NCI-H1694 (cell line): ENCODE measurements around the gene AFG1L.
A peak's percentile ranks its signal among the peaks of the same experiment; 100 is the strongest.
"Not testable (repeated sequence)": the region's sequence is repeated elsewhere in the genome, so short reads cannot be mapped to it uniquely, and the experiment has no call there.

ENCODE experiments used
- DNase-seq: peaks from one replicate; lab custom pipeline; 2025; lab: John Stamatoyannopoulos, UW

The AFG1L gene

DNA sequence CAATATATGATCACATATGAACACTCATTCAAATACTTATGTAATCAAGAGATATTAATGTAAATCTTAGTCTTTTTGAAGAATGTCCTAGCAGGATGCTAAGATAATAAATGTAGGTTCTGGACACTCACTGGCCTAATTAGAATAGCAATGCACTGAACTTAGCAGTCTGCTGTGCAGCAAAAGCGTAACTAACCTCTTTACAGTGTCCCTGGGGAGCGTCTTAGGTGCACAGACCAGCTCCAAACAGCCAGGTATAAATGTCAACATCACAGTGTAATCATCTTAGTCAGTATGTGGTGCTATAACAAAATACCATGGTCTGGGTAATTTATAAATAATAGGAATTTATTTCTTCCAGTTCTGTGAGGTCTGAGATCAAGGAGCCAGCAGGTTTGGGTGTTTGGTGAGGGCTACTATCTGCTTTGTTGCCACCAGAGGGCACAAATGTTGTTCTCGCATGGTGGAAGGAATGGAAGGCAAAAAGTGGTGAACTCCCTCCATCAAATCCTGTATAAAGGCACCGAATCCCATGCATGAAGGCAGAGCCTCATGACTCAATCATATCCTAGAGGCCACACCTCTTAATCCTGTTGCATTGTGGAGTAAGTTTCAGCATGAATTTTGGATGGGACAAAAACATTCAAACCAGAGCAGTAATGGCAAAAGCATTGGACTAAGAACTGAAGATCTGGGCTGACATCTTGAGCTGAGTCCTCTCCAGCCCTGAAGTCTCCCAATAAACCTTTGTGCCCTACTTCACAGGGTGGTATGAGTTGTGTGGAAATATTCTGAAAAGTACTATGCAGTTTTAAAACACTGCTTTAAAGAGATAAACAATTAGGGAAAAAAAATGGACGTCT, 224.1 kb downstream of the AFG1L start:
- peak; percentile 1 for DNase-seq

- DNase-seq = no peak
Measured at GRCh38 chr6:108521616-108522107, 226.8 kb downstream of the AFG1L start.

- DNase-seq = no peak
Measured at GRCh38 chr6:108523697-108524096, 228.8 kb downstream of the AFG1L start.

GRCh38 chr6:108524528-108525248, 229.8 kb downstream of the AFG1L start:
- DNase-seq = no peak

- DNase-seq = peak; percentile 8
Measured at GRCh38 chr6:108526739-108527174, 231.9 kb downstream of the AFG1L start.

DNA sequence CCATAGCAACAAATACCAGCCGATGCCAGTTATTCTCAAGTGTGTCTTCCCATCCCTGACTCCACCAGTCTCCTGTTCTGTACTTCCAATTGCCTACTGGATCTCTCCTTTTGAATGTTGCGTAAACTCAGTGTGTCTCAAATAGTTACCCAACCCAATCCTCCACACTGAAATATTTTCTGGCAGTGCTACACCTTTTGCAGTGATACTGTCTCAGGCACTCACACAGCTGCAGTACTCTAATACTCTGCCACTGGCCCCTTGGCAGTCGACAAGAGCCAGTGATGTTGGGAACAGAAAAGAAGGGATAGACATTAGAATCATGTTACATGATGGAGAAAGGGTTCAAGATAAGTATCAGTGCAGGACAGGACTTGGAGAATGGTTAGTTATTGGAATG, 234.0 kb downstream of the AFG1L start:
- DNase-seq = no peak

DNA sequence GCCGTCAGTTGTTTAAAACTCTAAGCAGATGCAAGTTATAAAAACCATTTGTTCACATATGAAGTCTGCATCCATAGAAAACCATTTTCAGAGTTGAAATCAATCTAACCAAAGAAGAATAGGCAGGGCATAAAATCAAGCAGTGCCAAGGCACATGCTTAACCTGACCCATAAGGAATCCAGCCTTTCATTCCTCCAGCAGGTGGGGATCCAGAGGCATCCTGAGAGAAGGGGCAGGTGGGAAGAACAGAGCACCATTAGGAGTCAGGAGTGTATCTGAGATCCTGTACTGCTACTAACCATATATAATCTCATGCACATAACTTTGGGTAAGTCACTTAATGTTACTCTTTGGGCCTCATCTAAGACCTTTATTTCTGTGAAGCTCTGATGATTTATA, 236.5 kb downstream of the AFG1L start:
- DNase-seq = no peak

DNA sequence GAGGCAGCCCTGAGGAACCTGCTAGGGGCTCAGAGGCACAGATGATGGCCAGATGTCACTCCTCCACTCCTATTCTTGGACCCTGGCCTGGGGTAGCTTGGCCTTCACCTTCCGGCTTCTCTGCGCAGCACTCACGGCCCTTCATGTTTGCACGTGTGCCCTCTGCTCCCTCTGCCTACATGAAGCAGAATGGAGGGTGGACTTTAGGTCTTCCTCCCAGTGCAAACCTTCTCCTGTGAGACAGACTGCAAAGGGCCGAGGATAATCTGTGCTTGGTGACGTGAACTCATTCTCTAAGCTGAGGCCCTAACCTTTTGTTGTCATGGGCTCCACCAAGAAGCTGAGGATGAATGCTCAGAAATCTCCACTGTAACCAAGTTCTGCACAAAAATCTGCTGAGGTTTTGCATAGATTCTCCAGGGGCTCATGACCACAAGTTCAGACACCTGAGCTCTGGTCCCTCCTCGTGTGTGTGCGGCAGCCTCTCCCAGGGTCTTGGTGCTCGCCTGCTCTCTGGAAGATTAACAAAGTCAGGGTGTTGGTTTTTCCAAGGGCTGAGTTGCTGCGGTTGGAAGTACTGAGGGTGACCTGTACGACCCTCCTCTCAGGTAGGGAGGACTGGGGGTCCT, 240.4 kb downstream of the AFG1L start:
- DNase-seq = no peak

GRCh38 chr6:108535920-108536535, 241.2 kb downstream of the AFG1L start:
- not testable (repeated sequence) for DNase-seq

DNA sequence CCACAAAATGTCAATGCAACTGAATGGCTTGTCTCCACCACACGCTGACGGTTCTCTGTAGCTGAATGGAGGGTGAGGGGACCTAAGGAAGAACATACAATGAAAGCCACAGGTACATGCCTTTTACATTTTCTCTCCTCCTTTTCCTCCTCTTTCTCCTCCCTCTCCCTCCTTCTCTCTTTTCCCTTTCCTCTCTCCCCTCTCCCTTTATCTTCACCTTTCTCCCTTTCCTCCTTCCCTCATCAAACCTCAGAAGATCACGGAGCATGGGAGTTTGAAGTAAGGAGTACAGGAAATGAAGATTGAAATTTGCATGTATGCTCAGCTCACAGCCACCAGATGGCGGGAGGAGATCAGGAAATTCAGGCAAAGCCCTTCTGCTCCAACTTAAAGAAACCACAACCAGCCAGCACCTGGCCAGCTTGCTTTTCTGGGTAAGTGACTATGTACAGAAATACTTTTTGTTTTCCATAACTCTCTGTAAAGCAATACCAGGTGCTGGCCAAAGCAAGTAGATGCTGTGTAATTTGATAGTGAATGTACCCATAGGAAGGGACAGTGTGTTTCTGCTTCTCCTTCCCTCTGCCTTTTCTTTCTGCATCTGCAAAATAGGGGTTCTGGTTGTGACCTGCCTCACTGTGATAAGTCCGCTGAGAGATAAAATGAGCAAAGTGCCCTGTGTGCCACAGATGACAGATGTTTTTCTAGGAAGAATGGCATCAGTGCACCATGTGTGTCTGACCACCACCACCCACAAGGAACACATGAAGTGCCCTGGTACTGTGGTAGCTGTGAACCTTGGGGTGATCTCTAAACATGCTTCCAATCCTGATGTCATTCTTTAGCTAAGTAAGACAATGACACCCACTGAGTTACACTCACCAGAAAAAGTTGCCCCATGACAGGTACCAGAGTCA, 247.2 kb downstream of the AFG1L start:
- peak; percentile 62 for DNase-seq

GRCh38 chr6:108543175-108543940, 248.5 kb downstream of the AFG1L start:
- no peak for DNase-seq

DNA sequence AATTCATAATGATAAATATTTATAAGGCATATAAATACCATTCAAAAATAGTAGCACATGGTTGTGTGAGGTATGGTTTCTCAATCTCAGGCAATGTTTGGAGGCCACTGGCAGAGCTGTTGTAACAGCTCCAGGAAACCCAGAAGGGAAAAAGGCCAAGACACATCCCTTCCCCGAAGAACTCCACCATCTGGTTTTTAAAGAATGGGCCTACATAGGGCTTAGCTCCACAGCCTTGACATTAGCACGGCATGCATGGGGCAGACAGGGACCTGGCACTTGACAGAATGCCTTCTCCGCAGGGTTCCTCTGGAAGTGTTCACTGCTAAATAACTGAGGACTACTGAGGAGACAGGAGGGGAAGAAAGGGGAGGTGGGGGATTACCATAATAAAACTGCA, 249.8 kb downstream of the AFG1L start:
- no peak for DNase-seq

- no peak for DNase-seq
Measured at GRCh38 chr6:108546079-108547049, 251.5 kb downstream of the AFG1L start.

DNA sequence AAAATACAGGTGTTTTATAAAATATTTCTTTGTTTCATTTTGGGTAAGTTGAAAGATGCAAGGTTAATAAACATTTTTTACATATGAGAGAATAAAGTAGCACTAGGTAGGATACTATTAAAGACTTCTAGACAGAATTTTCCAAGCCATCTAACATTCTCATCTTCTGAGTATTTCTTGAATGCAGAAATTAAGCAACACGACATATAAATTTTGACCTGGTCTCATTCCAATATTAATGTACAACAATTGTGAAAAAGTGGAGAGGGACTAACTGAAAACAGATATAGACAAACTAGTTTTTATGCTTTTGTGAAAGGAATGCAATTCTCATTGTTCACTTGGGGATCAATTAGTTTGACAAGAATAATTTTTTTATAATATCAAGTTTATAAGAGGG, 254.4 kb downstream of the AFG1L start:
- no peak for DNase-seq

DNA sequence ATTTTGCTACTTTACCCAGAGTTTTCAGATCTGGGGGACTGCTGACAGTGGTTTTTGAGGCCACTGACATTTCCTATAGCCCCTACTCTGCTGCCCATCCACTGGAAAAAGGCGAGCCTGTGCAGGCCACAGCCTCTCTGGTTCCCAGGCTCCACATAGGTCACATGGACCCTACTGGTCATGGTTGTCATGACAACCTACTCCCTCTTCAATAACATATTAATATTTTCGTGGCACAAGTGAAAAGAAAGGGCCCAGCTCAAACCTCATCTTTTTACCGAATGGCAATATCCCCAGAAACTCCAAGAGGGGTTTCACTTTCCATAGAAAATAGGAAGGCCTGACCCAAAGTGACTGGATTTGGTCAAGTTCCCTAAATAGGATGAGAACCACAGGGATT, 254.9 kb downstream of the AFG1L start:
- DNase-seq = no peak

DNA sequence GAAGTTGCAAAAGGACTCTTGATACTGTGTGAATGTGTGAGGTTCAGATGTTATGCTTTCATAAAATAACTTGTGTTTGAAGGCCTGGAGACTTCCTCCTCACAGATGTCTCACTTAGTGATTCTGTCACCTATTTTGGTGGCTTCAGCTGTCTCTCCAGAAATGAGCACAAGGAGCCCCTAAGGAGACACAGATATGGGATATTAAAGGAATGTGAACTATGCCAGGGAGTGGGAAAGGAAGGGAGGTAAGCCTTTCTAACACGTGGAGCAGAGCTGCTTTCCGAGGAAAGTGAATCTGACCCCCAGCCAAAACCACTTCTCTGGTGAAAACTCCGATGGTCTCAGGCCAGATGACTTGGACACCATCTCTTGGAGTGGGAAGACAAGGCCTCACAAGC, 255.4 kb downstream of the AFG1L start:
- DNase-seq = no peak

DNA sequence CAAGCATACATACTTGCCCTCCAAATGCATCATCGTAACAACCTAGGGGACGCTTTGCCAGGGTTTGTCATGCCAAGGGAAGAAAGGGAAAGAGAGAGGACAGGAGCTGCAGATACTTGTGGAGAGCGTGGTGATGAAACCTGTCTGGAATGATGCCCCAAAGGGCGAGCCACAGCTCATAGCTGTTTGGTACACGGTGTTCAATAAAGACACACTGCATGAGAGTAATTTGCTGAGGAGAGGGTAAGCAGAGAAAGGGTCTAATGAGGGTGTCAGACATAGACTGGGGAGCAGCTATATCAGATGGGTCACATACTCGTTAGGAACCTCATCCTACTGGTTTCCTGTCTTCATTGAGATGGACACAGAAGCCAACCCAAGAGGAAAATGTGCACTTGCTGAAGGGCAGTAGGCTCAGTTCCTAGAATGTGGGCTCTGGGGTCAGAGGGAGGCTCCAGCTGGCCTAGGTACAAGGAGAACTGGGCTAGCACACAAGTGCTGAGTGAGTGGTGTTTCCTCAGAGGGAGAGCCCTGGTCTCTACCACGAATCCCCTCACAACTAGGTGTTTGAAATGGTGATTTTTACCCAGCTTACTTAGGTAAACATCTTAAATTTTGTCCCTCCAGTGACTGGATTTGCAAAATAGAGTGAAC, 260.7 kb downstream of the AFG1L start:
- DNase-seq = no peak

DNA sequence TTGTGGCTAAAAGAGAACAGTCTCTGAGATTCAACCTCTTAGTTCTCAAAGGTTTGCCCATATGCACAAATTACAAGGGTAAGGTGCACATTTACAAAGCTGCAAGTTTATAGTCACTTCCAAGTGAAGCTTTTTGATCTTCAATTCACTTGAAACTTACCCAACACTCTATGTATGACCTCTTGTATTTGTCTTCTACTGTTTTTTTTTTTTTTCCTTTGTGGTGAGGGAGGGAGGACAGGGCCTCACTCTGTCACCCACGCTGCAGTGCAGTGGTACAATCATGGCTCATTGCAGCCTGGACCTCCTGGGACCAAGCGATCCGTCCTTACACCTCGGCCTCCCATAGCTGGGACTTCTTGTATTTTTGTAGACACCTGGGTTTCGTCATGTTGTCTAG, 261.4 kb downstream of the AFG1L start:
- no peak for DNase-seq
